ENCODE results near the gene BRF1.

The BRF1 gene

GRCh38 chr14:105207460-105207901 is 93.3 kb downstream of the BRF1 start:
- no peak for DNase-seq

DNA sequence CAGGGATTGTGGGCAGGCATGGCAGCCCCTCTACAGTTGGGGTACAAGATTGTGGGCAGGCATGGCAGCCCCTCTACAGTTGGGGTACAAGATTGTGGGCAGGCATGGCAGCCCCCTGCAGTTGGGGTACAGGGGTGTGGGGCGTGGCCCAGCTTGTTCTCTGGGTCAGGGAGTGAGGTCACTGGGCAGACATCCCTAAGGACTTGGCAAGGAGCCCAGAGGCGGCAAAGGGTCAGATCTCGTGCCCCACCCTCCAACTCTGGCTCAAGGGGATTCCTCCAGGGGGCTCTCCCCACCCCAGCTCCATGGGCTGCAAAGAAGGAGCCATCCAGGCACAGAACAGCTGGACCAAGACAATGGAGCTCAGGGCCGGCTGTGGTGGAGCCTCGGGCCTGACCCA is 93.9 kb downstream of the BRF1 start:
- DNase-seq = no peak

GRCh38 chr14:105205673-105206208 is 95.1 kb downstream of the BRF1 start:
- no peak for DNase-seq

DNA sequence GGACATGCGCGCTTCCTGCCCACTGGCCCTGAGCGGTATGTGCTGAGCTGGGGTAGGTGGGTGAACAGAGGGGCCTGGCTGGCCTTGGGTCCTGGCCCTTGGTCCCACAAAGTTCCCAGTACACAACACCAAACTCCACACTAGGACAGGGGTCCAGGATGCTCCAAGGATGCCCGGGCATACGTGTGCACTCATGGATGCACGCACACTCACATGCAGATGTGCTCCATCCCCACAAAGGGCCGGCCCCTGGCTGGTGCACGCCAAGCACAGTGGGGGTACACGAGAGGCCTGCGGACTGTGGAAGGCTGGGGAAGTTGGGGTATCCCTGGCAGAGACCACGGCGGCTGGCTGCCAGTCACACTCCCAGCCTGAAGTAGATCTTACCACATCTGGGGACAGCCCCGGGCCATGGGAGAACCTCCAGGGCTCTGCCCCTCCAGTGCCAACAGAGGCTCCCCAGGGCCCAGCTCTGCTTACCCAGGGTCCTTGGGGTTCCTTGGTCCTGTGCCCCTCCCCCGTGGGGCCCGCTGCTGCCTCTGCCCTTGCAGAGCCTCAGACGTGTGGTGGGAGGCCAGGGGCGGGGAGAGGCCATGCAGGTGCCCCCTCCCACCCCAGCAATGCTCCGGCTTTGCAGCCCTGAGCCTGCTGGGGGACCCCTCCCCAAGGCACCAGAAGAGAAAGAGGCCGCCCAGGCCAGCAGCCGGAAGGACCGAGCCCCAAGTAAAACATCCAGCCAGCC is 95.7 kb downstream of the BRF1 start:
- DNase-seq = no peak

DNA sequence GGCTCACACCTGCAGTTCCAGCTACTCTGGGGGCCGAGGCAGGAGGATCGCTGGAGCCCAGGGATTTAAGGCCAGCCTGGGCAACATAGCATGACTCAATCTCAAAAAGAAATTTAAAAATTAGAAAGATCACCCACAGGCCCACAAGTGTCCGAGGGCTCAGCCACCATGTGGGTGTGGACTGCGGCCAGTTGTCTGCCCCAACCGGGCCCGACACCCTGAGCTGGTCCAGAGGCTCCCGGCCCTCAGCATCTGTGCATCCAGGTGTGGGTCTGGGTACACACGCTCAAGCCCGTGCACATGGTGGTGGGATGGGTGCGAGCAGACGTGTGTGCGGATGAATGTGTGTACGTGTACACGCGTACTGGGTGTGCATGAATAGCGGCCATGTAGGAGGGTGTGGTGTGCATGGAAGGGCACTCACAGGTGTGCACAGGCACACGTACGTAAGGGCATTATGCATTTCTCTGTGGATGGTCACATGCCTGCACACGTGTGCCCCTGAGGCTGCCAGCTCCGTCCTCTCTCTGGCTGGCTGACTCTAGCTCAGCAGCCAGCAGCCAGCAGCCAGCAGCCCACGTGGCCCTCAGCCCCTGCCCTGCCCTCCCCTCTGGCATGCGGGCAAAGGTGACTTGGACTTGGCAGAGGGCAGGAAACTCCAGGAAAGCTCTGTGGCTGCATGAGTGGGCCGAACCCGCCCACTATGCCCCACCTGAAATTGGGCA is 96.4 kb downstream of the BRF1 start:
- no peak for DNase-seq

- no peak for DNase-seq
These were observed 97.1 kb downstream of the BRF1 start for GRCh38 chr14:105203701-105204100.

DNA sequence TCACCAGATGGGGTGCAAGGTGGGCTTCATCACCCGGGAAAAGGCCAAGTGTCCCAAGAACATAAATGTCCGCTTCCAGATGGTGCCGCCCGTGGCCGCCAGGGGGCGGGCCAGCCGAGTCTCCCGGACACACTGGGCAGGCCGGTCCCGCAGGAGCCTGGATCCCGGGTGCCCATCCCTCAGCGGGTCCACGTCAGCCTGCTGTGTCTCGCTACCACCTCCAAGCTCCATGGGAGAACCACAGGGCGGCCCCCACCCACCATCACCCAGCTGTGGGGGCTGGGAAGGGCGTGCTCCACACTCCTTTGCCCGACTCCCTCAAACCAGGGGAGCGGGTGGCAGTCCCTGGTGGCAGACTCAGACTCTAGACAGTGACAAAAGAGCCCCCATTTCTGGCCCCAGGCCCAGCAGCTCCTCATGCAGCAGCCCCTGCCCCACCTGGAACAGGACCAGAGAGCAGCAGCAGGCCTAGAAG is 97.7 kb downstream of the BRF1 start:
- peak; percentile 84 for DNase-seq

- DNase-seq = peak; percentile 60
These were observed 98.8 kb downstream of the BRF1 start for GRCh38 chr14:105201925-105202513.

- DNase-seq = no peak
These were observed 99.5 kb downstream of the BRF1 start for GRCh38 chr14:105201156-105201924.

DNA sequence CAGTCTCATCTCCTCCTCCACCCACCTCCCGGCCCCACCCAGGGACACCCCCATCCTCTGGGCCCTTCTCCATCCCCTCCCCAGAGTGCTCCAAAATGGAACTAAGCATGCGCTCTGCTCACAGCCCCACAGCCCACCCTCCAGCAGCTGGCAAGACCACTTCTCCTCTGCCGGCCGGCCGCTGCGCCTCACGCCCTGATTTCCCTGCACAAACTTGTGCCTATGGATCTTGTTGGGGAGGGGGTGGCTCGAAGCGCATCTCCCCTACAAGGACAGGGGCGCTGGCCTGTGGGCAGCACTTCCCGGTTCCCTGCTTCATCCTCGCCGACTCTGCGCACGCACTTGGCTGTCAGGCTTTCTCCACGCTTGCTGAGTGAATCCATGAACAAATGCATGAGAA is 100.2 kb downstream of the BRF1 start:
- no peak for DNase-seq

DNA sequence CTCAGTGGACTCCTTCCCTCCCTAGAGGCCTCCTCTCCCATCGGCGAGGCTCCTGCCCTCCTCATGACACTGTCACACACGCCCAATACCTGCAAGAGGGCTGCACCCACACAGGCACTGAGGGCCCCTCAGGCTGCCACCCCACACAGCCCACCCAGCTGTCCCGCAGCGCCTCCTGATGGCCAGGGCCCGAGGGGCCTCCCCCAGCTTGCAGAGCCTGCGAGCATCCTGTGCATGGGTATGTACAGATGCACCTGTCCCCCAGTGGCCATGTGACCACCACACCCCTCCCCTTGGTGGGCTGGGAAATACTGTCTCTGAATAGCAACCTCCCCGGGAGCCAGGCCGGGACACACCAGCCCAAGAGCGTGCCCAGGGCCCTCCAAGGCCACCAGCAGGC is 100.7 kb downstream of the BRF1 start:
- no peak for DNase-seq

DNA sequence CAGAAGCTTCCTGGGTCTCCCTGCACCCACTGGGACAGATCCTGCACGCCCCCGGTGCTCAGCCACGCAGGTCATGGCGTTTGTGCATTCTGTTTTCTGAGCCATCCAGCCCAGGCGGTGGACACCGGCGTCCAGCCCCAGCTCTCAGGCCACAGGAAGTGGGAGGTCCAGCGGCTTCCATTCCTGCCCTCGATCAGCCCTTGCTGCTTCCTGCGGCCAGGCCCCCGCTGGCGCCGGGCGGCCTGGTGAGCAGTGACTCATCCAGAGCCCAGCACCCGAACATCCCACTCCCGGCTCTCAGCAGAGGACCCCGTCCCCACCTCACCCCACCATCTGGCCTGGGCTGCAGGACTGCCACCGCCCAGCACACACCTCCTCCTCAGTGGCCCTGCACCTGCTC is 101.7 kb downstream of the BRF1 start:
- no peak for DNase-seq

DNA sequence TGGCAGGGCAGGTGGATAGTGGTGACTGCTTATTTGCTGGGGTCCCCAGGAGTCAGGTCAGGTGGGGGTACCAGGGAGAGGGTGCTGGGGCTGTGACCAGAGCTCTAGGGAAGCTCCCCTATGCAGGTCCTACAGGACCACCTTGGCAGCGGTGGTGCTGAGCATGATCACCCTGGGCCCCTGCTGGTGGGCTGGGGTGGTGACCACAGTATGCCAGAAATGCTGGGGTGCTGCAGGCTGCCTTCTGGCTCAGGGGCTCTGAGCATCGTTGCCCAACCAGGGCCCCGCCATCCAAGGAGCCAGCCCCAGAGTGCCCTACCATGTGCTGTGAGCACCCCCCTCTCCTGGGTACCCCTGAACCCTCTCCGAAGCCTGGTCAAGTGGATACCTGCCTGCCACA is 102.2 kb downstream of the BRF1 start:
- DNase-seq = no peak

DNA sequence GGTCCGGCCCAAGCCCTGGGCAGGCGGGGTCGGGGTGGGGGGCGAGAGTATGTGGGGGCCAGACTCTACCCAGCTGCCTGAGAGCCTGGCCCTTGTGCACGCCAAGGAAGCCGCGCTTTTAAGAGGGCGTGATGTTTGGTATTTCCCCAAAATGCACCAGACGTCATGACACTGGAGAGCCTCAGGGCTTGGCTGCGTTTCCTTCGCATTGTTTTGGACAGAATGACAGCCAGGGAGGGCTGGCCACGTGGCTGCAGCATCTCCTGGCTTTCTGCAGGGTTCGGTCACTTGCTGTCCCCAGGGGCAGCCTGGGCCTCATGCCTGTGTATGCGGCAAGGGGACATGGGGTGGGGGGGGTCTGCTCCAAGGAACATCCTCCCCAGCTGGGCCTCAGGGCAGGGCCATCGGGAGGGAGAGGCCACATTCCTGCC is 103.6 kb downstream of the BRF1 start:
- DNase-seq = no peak

- no peak for DNase-seq
These were observed 104.4 kb downstream of the BRF1 start for GRCh38 chr14:105196265-105196960.

DNA sequence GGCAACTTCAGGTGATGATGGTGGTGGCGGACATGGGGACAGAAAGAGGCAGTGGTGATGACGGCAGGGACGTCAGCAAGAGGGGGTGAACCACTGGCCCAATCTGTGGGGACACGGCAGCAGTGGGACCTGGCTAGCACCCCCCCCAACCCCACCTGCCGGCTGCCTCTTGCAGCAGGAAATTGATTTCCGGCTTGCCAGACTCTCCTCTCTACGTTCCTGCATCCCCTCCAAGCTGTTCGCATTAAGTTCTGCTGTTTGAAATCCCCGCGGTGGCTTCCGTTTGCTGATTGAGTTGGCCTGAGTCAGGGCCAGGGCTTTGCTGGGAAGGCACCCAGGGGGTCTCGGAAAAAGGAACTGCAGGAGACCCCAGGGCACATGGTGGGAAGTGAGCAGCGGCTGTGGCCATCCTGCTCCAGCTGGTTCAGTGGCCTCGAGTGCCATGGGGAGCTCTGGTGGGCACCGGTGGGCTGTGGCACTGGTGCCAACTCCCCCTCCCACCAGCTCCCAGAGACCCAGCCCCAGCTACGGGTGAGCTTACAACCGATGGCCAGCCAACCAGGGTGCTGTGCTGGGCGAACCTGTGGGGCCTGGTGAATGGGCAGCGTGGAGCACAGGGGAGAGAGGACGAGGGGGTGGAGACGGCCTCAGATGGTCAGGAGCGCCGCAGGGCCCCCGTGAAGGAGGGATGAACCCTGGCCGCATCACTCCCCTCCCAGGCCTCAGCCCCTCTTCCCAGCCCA is 105.1 kb downstream of the BRF1 start:
- no peak for DNase-seq

GRCh38 chr14:105195051-105195450 is 105.8 kb downstream of the BRF1 start:
- no peak for DNase-seq

DNA sequence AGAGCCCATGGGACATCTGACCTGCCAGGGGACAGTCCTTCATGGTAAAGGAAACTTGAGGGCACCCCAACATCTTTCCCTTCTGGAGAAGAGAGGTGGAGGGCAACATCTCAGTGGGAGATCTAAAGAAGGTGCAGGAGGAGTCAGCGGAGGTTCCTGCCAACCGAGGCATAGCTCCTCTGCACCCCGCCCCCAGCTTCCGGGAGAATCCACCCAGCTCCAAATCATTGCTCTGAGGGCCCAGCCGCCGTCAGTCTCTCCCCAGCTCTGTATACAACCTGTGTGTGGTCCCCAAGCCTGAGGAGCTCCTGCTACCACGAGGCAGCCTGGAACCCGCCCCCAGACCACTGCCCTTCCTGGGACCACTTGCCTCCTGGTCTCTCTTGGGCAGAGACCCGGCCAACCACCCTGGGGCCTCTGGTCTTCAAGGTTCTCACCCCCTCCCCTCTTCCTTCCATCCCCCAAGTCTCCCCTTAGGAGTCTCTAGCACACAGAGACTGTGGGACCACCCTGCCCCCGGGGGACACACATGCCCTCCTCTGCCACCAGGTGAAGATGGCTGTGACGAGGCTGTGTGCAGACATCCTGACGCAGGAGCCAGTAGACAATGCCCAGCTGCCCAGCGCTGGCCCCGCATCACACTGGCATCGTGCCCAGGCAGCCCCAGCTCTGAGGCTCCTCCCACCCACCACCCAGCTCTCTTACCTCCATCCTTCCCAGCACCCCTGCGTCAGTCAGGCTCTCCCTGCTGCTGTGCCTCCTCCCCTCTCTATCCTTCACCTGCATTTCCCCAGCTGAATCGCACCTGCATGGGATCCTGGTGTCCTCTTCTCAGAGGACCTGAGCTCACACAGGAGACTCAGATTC is 106.7 kb downstream of the BRF1 start:
- peak; percentile 55 for DNase-seq

- peak; percentile 56 for DNase-seq
These were observed 107.7 kb downstream of the BRF1 start for GRCh38 chr14:105192866-105193731.
